HUES6 (cell line): ENCODE measurements around the gene WDR45B.
"Not testable (repeated sequence)": the region's sequence is repeated elsewhere in the genome, so short reads cannot be mapped to it uniquely, and the experiment has no call there.

Source experiments
- H3K27ac ChIP-seq: 2 replicates; pipeline ENCODE4 v1.7.0; 2013; ENCODE audit warnings: low read depth, mild to moderate bottlenecking, low read length, inconsistent platforms
- H3K27me3 ChIP-seq: 2 replicates; pipeline ENCODE4 v1.6.1; 2013; ENCODE audit warnings: low read length; ENCODE audit not compliant: control insufficient read depth, insufficient read depth
- H3K36me3 ChIP-seq: 2 replicates; pipeline ENCODE4 v1.6.1; 2013; ENCODE audit warnings: low read length; ENCODE audit not compliant: control insufficient read depth, insufficient read depth
- H3K4me1 ChIP-seq: 2 replicates; pipeline ENCODE4 v1.6.1; 2013; ENCODE audit warnings: low read length; ENCODE audit not compliant: control insufficient read depth, insufficient read depth
- H3K4me3 ChIP-seq: 2 replicates; pipeline ENCODE4 v1.5.1; 2013; ENCODE audit warnings: low read depth, low read length
- H3K9ac ChIP-seq: one replicate; pipeline ENCODE4 v1.6.1; 2013; ENCODE audit warnings: mild to moderate bottlenecking, low read length
- H3K9me3 ChIP-seq: 2 replicates; pipeline ENCODE4 v1.6.1; 2013; ENCODE audit warnings: low read depth, low read length; ENCODE audit not compliant: control insufficient read depth, insufficient read depth

Gene WDR45B

GRCh38 chr17:82588266-82589175 is 59.7 kb downstream of the WDR45B start:
- H3K9ac ChIP-seq = no peak overlapping the region
- H3K27me3 ChIP-seq = no peaks in the 10 kb centered on the region
- H3K4me1 ChIP-seq = peaks cover 10% of the 10 kb centered on the region; the same call in 1 of the 2 replicates
- H3K9me3 ChIP-seq = no peaks in the 10 kb centered on the region
- H3K27ac ChIP-seq = no peak overlapping the region
- H3K4me3 ChIP-seq = no peak overlapping the region
- peaks cover 61% of the 10 kb centered on the region for H3K36me3 ChIP-seq

- Histone ChIP-seq H3K27ac (no peak overlapping the region), H3K4me1 (peaks cover 5% of the 10 kb centered on the region; the same call in 1 of the 2 replicates), H3K4me3 (no peak overlapping the region), H3K36me3 (peaks cover 69% of the 10 kb centered on the region), H3K27me3 (no peaks in the 10 kb centered on the region), H3K9me3 (no peaks in the 10 kb centered on the region), H3K9ac (no peak overlapping the region)
Observed at GRCh38 chr17:82587234-82588086, 60.8 kb downstream of the WDR45B start.

- Histone ChIP-seq H3K9me3 (no peaks in the 10 kb centered on the region), H3K27ac (no peak overlapping the region), H3K36me3 (peaks cover 75% of the 10 kb centered on the region), H3K4me1 (no peaks in the 10 kb centered on the region), H3K4me3 (no peak overlapping the region), H3K9ac (no peak overlapping the region), H3K27me3 (no peaks in the 10 kb centered on the region)
Observed at GRCh38 chr17:82586576-82587233, 61.5 kb downstream of the WDR45B start.

- peaks cover 72% of the 10 kb centered on the region for H3K36me3 ChIP-seq
- not testable (repeated sequence) for H3K27me3 ChIP-seq, H3K4me1 ChIP-seq, H3K4me3 ChIP-seq, H3K9me3 ChIP-seq, H3K9ac ChIP-seq, H3K27ac ChIP-seq
Observed at GRCh38 chr17:82585935-82586575, 62.2 kb downstream of the WDR45B start.

- Histone ChIP-seq H3K9ac (no peak overlapping the region), H3K9me3 (no peaks in the 10 kb centered on the region), H3K4me1 (no peaks in the 10 kb centered on the region), H3K27ac (no peak overlapping the region), H3K27me3 (no peaks in the 10 kb centered on the region), H3K36me3 (peaks cover 72% of the 10 kb centered on the region), H3K4me3 (no peak overlapping the region)
Observed at GRCh38 chr17:82583720-82584234, 64.5 kb downstream of the WDR45B start.

- Histone ChIP-seq H3K9ac (no peak overlapping the region), H3K4me3 (no peak overlapping the region), H3K4me1 (no peaks in the 10 kb centered on the region), H3K9me3 (no peaks in the 10 kb centered on the region), H3K36me3 (peaks cover 72% of the 10 kb centered on the region), H3K27ac (no peak overlapping the region), H3K27me3 (no peaks in the 10 kb centered on the region)
Observed at GRCh38 chr17:82582709-82583108, 65.5 kb downstream of the WDR45B start.

GRCh38 chr17:82582213-82582612 is 66.0 kb downstream of the WDR45B start:
- no peaks in the 10 kb centered on the region for H3K27me3 ChIP-seq
- H3K27ac ChIP-seq = no peak overlapping the region

GRCh38 chr17:82579969-82580368 is 68.3 kb downstream of the WDR45B start:
- not testable (repeated sequence) for H3K27ac ChIP-seq, H3K9me3 ChIP-seq, H3K9ac ChIP-seq, H3K27me3 ChIP-seq, H3K4me3 ChIP-seq, H3K4me1 ChIP-seq
- peaks cover 72% of the 10 kb centered on the region for H3K36me3 ChIP-seq

More at GRCh38 chr17:82582213-82582612, 66.0 kb downstream of the WDR45B start:
- no peak overlapping the region for H3K4me3 ChIP-seq
- no peaks in the 10 kb centered on the region for H3K4me1 ChIP-seq
- H3K9me3 ChIP-seq = no peaks in the 10 kb centered on the region
- H3K9ac ChIP-seq = no peak overlapping the region
- peaks cover 70% of the 10 kb centered on the region for H3K36me3 ChIP-seq

GRCh38 chr17:82577300-82577699 is 70.9 kb downstream of the WDR45B start:
- Histone ChIP-seq H3K27ac (no peak overlapping the region), H3K9me3 (no peaks in the 10 kb centered on the region), H3K4me1 (no peaks in the 10 kb centered on the region), H3K27me3 (no peaks in the 10 kb centered on the region), H3K4me3 (no peak overlapping the region), H3K9ac (no peak overlapping the region), H3K36me3 (peaks cover 72% of the 10 kb centered on the region)

GRCh38 chr17:82575581-82576221 is 72.5 kb downstream of the WDR45B start:
- H3K36me3 ChIP-seq = peaks cover 79% of the 10 kb centered on the region
- H3K9me3 ChIP-seq, H3K9ac ChIP-seq, H3K27ac ChIP-seq, H3K4me1 ChIP-seq, H3K27me3 ChIP-seq, H3K4me3 ChIP-seq: not testable (repeated sequence)
